Lower lobe of right lung (tissue), 2 donors: ENCODE results near the gene LRRC7. TPM values are rescaled to one million over a fixed set of nuclear protein-coding genes. Genes with fewer than 3 reads are reported as not detected.

Source experiments
- ATAC-seq, 2 donors: fragments of 200-7000 bp; cut with Tn5 transposase; one replicate each; pipeline ENCODE4 v1.9.1; 2020 to 2022; ENCODE audit warnings: mild to moderate bottlenecking in 2 of 2, moderate library complexity in 2 of 2
- DNase-seq: peaks from one replicate; pipeline ENCODE4 v3.0.0-alpha.2; 2020
- H3K27ac ChIP-seq: fragments of 200-600 bp; one replicate; pipeline ENCODE4 v1.8.0; 2022
- H3K27me3 ChIP-seq: fragments of 200-600 bp; one replicate; pipeline ENCODE4 v1.8.0; 2022; ENCODE audit warnings: low read depth
- H3K36me3 ChIP-seq: fragments of 200-600 bp; one replicate; pipeline ENCODE4 v1.8.0; 2022; ENCODE audit warnings: mild to moderate bottlenecking
- H3K4me1 ChIP-seq: fragments of 200-600 bp; one replicate; pipeline ENCODE4 v1.8.0; 2022
- H3K4me3 ChIP-seq: fragments of 200-600 bp; one replicate; pipeline ENCODE4 v1.8.0; 2022; ENCODE audit warnings: mild to moderate bottlenecking
- H3K9me3 ChIP-seq: fragments of 200-600 bp; one replicate; pipeline ENCODE4 v1.8.0; 2022
- CTCF ChIP-seq: fragments of 200-600 bp; IDR thresholded peaks from one replicate; pipeline ENCODE4 v1.8.0; 2022; ENCODE audit warnings: antibody characterized with exemption, mild to moderate bottlenecking
- intact Hi-C: fragments of 100-400 bp; cut with DNase I; formaldehyde crosslinking; loops from one replicate; pipeline ENCODE4 v1.11.0; 2022
- total RNA-seq: library from RNA; stranded (reverse); fragmentation: NEBNext Ultra II Directional; extraction: Animal tissue kit (Norgen Biotek cat#: 25700); gene quantifications from one replicate; pipeline ENCODE4 v1.2.1, GENCODE V29; 2021
- donor health status: DM: no; HTN: yes; CAD: no; lungs with severe emphysema.

LRRC7 gene
- total RNA-seq, 1 donor from 2014 or later = not detected

- H3K4me3 ChIP-seq = no peak overlapping the region
- no peaks in the 10 kb centered on the region for H3K9me3 ChIP-seq
- ATAC-seq = peak in 1 of 2 donors; percentile 27
- TF ChIP-seq CTCF = no peak
- H3K4me1 ChIP-seq = no peaks in the 10 kb centered on the region
- intact Hi-C loops = no loop called here
- H3K27me3 ChIP-seq = no peaks in the 10 kb centered on the region
- DNase-seq = no peak
- H3K27ac ChIP-seq = no peak overlapping the region
- H3K36me3 ChIP-seq = no peaks in the 10 kb centered on the region
Observed at GRCh38 chr1:69524015-69524414, 43.7 kb upstream of the LRRC7 start.

- H3K4me3 ChIP-seq = no peak overlapping the region
- DNase-seq (no peak), ATAC-seq (no peak)
- no peak for TF ChIP-seq CTCF
- H3K9me3 ChIP-seq = no peaks in the 10 kb centered on the region
- H3K27ac ChIP-seq = no peak overlapping the region
- no peaks in the 10 kb centered on the region for H3K36me3 ChIP-seq
- H3K27me3 ChIP-seq = no peaks in the 10 kb centered on the region
- intact Hi-C loops = no loop called here
- no peaks in the 10 kb centered on the region for H3K4me1 ChIP-seq
Observed at GRCh38 chr1:69527273-69527672, 40.4 kb upstream of the LRRC7 start.

- H3K27ac ChIP-seq = no peak overlapping the region
- intact Hi-C loops = no loop called here
- H3K4me1 ChIP-seq = no peaks in the 10 kb centered on the region
- no peaks in the 10 kb centered on the region for H3K9me3 ChIP-seq
- no peaks in the 10 kb centered on the region for H3K36me3 ChIP-seq
- H3K27me3 ChIP-seq = no peaks in the 10 kb centered on the region
- TF ChIP-seq CTCF = no peak
- H3K4me3 ChIP-seq = no peak overlapping the region
- no peak for ATAC-seq
- DNase-seq = no peak
Observed at GRCh38 chr1:69528376-69528775, 39.3 kb upstream of the LRRC7 start.

GRCh38 chr1:69533343-69533742 lies 34.4 kb upstream of the LRRC7 start:
- no peak for TF ChIP-seq CTCF
- no peak overlapping the region for H3K27ac ChIP-seq
- H3K4me1 ChIP-seq = no peaks in the 10 kb centered on the region
- no peaks in the 10 kb centered on the region for H3K36me3 ChIP-seq
- H3K9me3 ChIP-seq = no peaks in the 10 kb centered on the region
- intact Hi-C loops = no loop called here
- ATAC-seq = no peak
- H3K27me3 ChIP-seq = no peaks in the 10 kb centered on the region
- no peak overlapping the region for H3K4me3 ChIP-seq
- no peak for DNase-seq

GRCh38 chr1:69534829-69535228 lies 32.9 kb upstream of the LRRC7 start:
- intact Hi-C loops = no loop called here
- no peaks in the 10 kb centered on the region for H3K9me3 ChIP-seq
- H3K36me3 ChIP-seq = no peaks in the 10 kb centered on the region
- H3K27ac ChIP-seq = no peak overlapping the region
- DNase-seq (no peak), ATAC-seq (no peak)
- H3K27me3 ChIP-seq = no peaks in the 10 kb centered on the region
- no peak overlapping the region for H3K4me3 ChIP-seq
- H3K4me1 ChIP-seq = no peaks in the 10 kb centered on the region
- no peak for TF ChIP-seq CTCF

GRCh38 chr1:69535490-69535889 lies 32.2 kb upstream of the LRRC7 start:
- ATAC-seq = no peak
- H3K27ac ChIP-seq = no peak overlapping the region

More at GRCh38 chr1:69535490-69535889, 32.2 kb upstream of the LRRC7 start:
- H3K4me3 ChIP-seq = no peak overlapping the region
- H3K27me3 ChIP-seq = no peaks in the 10 kb centered on the region
- no peak for TF ChIP-seq CTCF
- no peaks in the 10 kb centered on the region for H3K9me3 ChIP-seq
- intact Hi-C loops = no loop called here
- no peaks in the 10 kb centered on the region for H3K36me3 ChIP-seq
- DNase-seq = no peak
- no peaks in the 10 kb centered on the region for H3K4me1 ChIP-seq
